Measurements from ENCODE around the gene DNAAF5.
A peak's percentile ranks its signal among the peaks of the same experiment; 100 is the strongest.
"Not testable (repeated sequence)": the region's sequence is repeated elsewhere in the genome, so short reads cannot be mapped to it uniquely, and the experiment has no call there.

Gene DNAAF5

DNA sequence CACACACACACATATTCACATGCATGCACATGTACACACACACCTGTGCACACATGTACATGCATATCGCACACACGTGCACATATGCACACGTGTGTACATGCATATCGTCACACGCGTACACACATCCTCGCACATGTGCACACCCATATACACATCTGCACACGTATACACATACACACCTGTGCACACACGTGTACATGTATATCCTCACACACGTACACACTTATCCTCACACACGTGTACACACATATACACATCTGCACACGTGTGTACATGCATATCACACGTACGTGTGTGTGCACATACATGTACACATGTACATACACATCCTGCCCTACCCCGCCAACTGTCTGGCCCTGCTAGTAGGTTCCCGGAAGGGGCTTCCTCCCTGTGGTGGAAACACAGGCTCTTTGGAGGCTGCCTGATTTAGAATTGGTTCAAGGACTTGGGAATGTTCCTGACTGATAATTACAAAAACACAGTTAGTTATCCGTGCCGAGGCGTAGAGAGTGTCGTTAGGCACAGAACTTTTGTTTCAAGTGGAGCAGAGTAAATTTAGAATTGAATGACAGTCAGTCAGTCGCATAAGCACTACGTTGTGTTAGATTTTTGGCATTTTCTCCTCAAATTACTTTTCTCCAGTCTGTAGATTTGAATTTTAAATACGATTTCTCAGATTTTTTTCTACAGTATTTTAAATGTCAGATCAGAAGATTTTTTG is 19.1 kb downstream of the DNAAF5 start:
- no peak for DNase-seq (ENCODE audit: low spot score)
- peak; percentile 99 for FAIRE-seq

DNA sequence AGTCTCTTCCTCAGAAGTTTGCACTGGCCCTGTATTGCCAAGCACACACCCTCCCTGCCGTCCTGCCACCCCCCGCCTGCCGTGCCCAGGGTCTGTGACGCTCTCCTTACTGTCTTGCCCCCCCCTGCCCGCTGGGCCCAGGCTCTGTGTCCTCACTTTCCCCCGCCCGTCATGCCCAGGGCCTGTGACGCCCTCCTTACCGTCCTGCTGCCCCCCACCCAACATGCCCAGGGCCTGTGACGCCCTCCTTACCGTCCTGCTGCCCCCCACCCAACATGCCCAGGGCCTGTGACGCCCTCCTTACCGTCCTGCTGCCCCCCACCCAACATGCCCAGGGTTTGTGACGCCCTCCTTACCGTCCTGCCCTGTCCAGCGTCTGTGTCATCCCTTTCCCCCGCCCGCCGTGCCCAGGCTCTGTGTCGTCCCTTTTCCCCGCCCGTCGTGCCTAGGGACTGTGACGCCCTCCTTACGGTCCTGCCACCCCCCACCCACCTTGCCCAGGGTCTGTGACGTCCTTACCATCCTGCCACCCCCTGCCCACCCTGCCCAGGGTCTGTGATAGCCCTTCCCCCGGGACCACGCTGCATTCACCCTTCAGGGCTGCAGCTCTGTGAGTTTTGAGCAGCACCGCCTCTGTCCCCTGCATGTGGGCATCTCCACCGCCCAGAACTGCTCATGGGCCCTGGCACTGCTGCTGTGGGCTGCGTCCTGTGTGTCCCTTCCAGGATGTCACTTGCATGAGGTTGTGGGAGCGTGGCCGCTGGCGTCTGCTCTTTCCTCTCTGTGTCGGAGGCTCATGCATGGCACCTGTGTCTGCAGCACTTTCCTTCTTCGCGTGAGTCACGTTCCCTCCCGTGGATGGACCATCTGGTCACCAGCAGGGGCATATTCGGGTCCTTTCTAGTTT is 19.9 kb downstream of the DNAAF5 start:
- DNase-seq (ENCODE audit: low spot score) (no peak), FAIRE-seq (no peak)

DNA sequence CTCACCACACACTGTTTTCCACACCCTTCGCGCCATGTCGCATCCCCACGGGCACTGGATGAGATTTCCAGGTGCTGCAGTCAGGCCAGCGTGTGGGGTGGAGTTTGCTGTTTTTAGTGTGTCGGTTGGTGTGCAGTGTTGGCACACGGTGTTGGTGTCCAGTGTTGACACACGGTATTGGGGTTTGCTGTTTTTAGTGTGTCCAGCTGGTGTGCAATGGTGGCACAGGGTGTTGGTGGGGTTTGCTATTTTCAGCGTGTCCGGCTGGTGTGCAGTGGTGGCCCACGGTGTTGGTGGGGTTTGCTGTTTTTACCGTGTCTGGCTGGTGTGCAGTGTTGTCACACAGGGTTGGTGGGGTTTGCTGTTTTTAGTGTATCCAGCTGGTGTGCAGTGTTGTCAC is 20.7 kb downstream of the DNAAF5 start:
- DNase-seq (ENCODE audit: low spot score) (no peak), FAIRE-seq (peak; percentile 82)

DNA sequence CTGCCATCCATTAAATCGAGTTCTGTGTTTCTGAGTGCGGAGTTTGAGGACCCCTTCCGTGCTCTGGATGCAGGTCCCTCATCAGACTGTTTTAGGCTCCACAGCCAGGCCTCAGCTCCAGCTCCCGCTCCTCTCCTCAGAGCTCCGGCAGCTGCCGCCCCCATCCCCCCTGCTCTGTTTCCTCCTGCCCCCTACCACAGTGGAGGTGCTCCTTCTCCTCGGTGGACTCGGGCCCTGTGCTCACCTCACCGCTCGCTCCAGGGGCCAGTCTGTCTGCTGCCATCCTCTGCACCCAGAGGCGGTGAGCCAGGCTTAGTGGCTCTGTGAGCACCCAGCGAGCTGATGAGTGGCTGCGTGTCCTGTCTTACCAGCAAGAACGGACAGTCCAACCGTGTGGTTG is 21.9 kb downstream of the DNAAF5 start:
- FAIRE-seq (peak; percentile 23), DNase-seq (ENCODE audit: low spot score) (no peak)

DNA sequence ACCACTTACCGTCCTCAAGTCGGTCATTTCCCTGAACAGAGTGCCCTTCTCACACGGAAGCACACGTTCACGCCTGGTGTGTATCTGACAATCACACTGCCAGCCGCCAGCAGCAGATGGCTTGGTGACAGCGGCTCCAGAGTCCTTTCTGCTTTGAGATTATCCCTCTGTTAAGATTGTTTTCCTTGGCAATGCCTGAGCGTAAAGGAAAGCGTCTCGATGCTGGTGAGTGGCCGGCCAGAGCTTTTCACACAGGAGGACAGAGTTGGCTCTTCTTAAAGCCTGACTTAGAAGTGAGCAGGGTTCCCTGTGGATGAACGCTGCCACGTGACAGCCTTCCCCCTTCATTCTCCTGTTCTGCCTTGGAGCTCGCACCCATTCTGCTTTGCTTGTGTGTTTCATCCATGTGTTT is 22.6 kb downstream of the DNAAF5 start:
- DNase-seq (ENCODE audit: low spot score), result no peak
- no peak for FAIRE-seq

DNA sequence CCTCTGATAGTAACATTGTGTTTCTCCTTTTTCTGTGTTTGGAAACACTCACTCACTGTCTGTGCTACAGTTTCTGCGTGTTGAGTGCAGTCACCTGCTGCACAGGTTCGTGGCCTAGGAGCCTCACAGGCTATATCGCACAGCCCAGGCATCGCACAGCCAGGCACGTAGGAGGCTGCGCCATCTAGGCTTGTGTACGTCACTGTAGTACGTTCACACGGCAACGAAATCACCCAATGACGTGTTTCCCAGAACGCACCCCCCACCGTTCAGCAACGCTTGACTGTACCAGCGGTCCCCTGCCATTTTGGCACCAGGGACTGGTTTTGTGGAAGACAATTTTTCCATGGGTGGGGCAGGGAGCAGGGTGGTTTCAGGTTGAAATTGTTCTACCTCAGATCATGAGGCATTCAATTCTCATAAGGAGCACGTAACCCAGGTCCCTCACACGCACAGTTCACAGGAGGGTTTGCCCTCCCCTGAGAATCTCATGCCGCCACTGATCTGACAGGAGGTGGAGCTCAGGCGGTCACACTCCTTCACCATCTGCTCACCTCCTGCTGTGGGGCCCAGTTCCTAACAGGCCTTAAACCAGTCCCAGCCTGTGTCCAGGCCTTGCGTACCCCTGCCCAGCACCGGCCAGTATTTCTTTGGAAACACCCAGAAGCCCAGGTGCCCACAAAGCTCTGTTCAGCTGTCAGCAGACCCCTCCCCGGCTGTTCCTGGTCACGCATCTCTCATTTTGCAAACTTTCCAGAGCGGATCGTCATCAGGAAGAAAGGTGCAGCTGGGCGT is 23.8 kb downstream of the DNAAF5 start:
- FAIRE-seq (peak; percentile 55), DNase-seq (ENCODE audit: low spot score) (no peak)

DNA sequence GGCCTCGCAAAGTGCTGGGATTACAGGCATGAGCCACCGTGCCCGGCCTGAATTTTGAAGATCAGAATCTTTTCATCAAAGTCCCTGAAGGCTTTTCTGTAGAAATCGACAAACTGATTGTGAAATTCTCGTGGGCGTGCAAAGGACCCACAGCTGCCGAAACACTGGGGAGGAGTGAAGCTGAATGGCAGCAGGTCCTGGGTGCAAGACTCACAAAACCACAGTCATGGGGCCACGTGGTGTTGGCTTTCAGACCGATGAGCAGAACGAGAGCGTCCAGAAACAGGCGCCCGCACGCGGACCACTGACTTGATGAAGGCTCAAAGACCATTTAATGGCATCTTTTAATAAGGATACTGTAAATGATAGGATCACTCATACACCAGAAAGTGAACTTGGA is 25.3 kb downstream of the DNAAF5 start:
- no peak for DNase-seq (ENCODE audit: low spot score)
- no peak for FAIRE-seq

DNA sequence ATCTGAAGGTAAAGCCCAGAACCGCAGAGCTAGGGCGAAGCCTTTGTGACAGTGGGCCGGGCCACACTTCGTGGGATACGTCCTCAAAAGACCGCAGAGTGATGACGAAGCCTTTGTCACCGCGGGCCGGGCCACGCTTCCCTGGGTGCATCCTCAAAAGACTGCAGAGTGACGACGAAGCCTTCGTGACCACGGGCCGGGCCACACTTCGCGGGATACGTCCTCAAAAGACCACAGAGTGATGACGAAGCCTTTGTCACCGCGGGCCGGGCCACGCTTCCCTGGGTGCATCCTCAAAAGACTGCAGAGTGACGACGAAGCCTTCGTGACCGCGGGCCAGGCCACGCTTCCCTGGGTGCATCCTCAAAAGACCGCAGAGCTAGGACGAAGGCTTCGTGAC is 25.8 kb downstream of the DNAAF5 start:
- not testable (repeated sequence) for DNase-seq (ENCODE audit: low spot score)
- FAIRE-seq, result peak; percentile 97

DNA sequence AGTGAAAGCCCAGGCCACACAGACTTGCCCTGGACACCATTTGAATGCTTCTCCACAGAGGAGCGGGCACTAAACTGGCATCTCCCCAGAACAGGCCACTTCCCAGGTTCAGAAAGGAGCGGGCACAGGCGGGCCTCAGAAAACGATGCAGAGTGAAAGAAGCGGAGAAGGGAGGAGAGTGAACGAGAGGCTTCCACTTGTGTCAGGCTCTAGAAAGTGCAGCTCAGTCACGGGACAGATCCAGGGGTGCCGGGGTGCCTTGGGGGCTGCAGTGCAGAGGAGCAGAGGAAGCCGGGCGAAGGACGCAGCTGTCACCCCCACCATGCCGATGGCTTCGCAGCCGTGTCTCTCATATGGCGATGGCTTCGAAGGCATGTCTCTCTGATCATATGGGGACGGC is 26.7 kb downstream of the DNAAF5 start:
- FAIRE-seq, result no peak

DNA sequence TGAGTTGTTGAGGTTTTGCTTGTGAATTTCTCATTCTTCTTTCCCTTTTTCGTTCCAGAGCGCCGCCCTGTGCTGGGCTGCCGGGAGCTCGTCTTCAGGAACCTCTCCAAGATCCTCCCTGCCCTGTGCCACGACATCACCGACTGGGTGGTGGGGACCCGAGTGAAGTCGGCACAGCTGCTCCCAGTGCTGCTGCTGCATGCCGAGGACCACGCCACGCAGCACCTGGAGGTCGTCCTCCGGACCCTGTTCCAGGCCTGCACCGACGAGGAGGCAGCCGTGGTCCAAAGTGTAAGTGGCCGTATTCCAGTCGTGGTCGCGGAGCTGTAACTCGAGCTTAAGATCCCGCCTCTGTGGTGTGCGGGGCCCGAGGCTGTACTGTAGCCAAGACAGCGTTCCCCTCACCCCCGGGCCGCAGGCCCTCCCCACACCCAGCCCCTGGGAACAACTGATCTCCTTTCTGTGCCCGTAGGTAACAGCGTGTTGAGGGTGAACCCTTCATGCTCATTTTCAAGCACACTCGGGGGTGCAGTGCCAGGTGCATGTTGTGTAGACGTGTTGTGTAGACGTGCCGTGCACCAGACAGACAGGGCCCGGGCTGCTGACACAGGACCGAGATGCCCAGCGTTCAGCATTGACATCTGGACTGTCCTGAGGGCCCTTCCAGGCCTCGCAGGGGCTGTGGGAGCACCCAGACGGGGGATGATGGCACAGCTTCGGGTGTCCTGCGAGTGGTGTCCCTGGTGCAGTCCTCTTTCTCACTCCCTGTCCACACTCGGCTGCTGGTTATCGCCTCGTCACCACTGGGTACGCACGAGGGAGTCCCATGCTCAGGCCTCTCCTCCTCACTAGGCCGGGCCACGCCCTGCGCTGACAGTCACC is 28.3 kb downstream of the DNAAF5 start:
- FAIRE-seq (no peak), DNase-seq (ENCODE audit: low spot score) (no peak)

More for the DNA sequence above, 26.7 kb downstream of the DNAAF5 start:
- DNase-seq (ENCODE audit: low spot score), result no peak

DNA sequence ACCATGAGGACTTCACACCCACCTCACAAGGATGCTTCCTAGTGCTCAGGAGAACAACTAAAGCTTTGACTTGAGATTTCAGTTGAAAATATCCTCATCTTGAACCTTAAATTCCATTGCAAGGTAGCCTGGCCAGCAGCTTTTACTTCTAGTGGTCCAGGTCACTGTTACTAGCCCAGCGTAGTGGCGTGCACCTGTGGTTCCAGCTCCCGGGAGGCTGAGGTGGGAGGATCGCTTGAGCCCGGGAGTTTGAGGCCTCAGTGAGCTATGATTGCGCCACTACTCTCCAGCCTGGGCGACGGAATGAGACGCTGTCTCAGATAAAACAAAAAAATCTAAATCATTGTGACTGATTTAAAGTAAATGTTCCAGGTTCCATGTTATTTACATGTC is 28.9 kb downstream of the DNAAF5 start:
- FAIRE-seq (no peak), DNase-seq (ENCODE audit: low spot score) (no peak)

DNA sequence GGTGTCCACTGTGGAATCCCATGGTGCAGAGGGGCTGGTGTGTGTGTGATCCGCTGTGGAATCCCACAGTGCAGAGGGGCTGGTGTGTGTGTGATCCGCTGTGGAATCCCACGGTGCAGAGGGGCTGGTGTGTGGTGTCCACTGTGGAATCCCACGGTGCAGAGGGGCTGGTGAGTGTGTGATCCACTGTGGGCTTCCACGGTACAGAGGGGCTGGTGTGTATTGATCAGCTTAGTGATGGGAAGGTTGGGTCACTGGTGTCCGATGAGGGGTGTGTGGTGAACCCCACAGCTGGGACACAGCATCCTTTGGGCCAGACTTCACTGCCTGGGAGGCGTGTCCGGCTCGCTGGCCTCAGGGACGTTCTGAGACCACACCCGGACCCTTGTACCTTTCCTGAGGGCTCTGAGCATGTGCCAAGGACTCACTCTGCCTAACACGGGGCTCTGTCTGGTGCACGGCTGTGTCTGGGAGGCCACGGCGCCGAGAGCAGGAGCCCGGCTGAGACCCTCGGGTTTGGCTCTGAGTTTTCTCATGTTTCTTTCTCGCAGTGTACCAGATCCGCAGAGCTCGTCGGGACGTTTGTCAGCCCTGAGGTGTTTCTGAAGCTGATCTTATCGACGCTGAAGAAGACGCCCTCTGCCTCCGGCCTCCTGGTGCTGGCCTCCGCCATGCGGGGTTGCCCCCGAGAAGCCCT is 29.9 kb downstream of the DNAAF5 start:
- DNase-seq (ENCODE audit: low spot score) (no peak), FAIRE-seq (peak; percentile 67)

DNA sequence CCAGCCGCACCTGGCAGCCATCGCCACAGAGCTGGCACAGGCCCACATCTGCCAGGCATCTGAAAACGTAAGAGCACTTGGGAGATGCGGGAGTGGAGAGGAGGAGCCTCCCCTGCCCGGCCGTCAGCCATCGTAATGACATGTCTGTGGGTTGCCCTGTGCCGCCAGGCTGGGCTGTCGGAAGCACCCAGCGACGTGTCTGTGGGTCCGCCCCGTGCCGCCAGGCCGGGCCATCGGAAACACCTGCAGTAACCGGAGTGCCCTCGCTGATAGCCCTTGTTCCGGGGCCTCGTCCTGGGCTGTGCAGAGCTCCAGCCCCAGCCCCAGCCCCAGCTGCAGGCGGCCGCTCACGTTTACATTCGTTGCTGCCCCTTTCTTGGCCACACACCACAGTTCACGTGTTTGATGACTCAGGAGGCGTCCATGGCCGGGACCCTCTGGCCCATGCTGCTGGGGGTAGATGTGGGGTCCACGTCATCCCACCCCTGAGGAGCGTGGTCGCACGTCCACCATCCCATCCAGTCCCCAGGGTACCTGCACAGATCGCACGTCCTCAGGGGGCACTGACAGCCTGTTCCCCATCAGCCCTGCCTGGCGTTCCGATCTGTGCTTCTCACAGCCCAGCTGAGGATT is 30.5 kb downstream of the DNAAF5 start:
- FAIRE-seq (peak; percentile 40), DNase-seq (ENCODE audit: low spot score) (no peak)

DNA sequence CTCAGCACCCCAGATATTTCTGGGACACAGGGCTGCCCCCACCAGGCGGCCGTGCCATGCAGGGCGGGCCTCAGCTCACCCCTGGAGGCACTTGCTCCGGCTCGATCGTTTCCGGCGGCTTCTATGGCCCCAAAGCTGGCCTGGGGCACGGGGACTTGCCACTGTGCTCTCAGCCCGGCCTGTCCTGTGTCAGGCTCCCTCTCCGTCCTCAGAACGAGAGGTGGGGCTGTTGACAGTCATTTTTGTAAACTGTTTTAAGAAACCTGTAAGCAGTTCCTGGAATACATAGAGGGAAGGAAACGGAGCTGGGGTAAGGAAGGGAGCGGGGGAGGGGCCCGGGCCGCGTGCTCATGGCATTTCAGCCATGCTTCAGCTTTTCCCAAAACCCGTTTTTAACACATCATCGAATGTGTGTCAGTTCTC is 31.3 kb downstream of the DNAAF5 start:
- DNase-seq (ENCODE audit: low spot score), result no peak
- FAIRE-seq, result no peak

DNA sequence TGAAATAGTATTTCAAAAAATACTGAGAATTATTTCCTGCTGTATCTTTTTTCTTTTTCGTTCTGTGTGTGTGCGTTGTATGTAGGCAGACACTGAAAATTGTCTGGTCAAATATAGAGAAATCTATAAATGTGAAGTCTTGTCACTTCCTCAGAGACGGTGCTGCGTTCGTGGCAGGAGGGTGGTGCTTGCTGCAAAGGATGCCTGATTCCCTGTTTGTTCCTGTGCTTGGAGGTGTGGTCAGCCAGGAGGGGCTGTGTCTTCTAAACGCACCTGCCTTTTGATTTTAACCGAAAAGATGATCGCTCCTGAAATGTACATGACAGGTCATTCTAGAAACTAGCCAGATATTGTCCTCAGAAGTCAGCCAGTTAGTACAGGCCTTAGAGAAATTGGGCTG is 33.1 kb downstream of the DNAAF5 start:
- DNase-seq (ENCODE audit: low spot score), result no peak
- no peak for FAIRE-seq

DNA sequence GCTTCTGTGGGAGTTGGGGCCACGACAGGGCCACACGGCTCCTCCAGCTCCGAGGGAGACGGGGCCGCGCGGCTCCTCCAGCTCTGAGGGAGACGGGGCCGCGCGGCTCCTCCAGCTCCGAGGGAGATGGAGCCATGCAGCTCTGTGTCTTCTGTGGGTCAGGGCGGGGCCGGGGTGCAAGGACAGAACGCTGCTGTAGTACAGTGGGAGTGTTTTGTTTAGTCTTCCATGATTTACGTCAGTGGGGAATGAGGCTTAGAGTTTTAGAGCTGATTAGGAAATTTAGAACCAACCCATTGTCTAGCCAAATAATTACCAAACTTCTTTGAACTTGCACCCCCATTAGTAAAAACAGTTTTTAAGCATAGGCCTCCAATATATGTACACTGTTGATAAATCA is 33.5 kb downstream of the DNAAF5 start:
- FAIRE-seq, result no peak
- no peak for DNase-seq (ENCODE audit: low spot score)

DNA sequence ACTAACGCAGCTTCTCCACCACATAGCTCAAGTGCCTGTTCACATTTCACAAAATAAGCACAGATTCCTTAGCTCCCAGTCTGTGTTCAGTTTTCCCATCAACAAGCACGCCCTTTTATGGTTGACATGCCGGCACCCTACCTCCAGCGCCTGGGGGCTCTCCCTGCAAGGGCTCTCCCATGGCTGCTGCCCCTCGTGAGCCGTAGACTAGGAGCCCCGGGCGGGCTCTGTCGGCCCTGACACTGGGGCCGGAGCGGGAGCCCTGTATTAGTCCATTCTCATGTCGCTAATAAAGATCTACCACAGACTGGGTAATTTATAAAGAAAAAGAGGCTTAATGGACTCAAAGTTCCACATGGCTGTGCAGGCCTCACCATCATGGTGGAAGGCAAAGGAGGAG is 34.6 kb downstream of the DNAAF5 start:
- DNase-seq (ENCODE audit: low spot score), result no peak

DNA sequence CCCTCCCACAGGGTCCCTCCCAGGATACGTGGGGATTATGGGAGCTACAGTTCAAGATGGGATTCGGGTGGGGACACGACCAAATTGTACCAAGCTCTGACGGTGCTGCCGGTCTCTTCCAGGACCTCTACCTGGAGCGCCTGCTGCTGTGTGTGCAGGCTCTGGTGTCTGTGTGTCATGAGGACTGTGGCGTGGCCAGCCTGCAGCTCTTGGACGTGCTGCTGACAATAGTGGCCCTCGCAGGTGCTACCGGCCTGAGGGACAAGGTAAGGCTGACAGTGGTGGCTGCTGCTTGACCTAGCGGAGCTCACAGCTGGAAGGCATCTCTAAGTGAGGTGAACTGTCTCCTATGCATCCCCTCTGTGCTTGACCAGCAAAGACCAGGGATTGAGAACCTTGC is 35.1 kb downstream of the DNAAF5 start:
- no peak for DNase-seq (ENCODE audit: low spot score)
- no peak for FAIRE-seq

More for the DNA sequence above, 34.6 kb downstream of the DNAAF5 start:
- no peak for FAIRE-seq

DNA sequence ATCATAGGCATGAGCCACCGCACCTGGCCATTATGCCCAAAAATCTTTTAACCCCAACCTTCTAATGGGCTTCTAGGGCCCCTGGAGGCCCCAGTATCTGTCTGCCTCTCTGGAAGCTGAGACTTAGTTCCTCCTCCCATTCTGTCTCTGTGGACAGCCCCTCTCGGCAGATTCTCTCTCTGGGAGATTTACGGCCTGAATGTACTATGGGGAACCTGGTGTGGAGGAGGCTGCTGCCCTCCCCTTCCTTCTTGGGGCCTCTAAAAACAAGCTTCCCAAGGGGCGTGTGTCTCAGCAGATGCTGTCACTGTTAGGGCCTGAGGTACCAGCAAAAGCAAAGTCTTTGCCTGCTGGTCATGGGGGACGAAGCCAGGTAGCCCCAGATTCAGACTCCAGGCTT is 36.4 kb downstream of the DNAAF5 start:
- FAIRE-seq (no peak), DNase-seq (ENCODE audit: low spot score) (no peak)

DNA sequence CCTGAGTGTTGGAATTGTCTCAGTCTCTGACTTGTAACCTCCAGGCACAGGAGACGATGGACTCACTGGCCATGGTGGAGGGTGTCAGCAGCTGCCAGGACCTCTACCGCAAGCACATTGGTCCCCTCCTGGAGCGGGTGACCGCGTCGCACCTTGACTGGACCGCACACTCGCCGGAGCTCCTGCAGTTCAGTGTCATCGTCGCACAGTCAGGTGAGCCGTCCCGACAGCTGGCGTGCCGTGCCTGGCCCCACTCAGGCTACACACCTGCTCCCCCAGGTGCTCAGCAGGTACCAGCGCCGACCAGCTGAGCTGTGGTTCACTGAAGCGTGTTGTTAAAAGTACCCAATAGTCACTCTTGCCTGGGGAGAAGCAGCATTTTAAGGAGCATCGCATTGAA is 37.3 kb downstream of the DNAAF5 start:
- DNase-seq (ENCODE audit: low spot score) (no peak), FAIRE-seq (no peak)

Data from urothelium cell line (cell line).